Choroid plexus epithelial cell (primary cell): ENCODE measurements around the gene EMILIN2.

Source experiments
- DNase-seq: peaks from one replicate; pipeline ENCODE4 v3.0.0-alpha.2; 2010; ENCODE audit warnings: low read depth
- H3K4me3 ChIP-seq: 2 replicates; pipeline ENCODE4 v1.5.1; 2011; ENCODE audit warnings: low read depth, mild to moderate bottlenecking, control low read depth, low read length, moderate library complexity
- TF ChIP-seq, protein P1 (sequence below): conservative IDR thresholded peaks from 2 replicates; pipeline ENCODE4 v1.5.1; 2011; ENCODE audit warnings: low read depth, mild to moderate bottlenecking, control low read depth, inconsistent platforms, low read length, moderate library complexity

Gene EMILIN2

GRCh38 chr18:2890606-2891005 is 43.8 kb downstream of the EMILIN2 start:
- H3K4me3 ChIP-seq = no peak overlapping the region
- TF ChIP-seq, protein P1, sequence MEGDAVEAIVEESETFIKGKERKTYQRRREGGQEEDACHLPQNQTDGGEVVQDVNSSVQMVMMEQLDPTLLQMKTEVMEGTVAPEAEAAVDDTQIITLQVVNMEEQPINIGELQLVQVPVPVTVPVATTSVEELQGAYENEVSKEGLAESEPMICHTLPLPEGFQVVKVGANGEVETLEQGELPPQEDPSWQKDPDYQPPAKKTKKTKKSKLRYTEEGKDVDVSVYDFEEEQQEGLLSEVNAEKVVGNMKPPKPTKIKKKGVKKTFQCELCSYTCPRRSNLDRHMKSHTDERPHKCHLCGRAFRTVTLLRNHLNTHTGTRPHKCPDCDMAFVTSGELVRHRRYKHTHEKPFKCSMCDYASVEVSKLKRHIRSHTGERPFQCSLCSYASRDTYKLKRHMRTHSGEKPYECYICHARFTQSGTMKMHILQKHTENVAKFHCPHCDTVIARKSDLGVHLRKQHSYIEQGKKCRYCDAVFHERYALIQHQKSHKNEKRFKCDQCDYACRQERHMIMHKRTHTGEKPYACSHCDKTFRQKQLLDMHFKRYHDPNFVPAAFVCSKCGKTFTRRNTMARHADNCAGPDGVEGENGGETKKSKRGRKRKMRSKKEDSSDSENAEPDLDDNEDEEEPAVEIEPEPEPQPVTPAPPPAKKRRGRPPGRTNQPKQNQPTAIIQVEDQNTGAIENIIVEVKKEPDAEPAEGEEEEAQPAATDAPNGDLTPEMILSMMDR = no peak
- no peak for DNase-seq

DNA sequence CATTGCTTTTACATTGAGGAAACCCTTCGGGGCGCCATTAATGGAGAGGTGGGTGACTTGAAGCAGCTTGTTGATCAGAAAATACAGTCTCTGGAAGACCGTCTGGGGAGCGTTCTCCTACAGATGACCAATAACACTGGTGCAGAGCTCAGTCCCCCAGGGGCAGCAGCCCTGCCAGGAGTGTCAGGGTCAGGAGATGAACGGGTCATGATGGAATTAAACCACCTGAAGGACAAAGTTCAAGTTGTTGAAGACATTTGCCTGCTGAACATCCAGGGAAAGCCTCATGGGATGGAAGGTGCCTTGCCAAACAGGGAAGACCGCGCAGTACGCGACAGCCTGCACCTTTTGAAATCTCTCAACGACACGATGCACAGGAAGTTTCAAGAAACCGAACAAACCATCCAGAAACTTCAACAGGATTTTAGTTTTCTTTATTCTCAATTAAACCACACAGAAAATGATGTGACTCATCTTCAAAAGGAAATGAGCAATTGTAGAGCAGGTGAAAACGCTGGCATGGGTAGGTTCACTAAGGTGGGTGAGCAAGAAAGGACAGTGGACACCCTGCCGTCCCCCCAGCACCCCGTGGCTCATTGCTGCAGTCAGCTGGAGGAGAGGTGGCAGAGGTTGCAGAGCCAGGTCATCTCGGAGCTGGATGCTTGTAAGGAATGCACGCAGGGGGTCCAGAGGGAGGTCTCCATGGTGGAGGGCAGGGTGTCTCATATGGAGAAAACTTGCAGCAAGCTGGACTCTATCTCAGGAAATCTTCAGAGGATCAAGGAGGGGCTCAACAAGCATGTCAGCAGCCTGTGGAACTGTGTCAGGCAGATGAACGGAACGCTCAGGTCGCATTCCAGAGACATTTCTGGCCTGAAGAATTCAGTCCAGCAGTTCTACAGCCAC is 45.0 kb downstream of the EMILIN2 start:
- no peak overlapping the region for H3K4me3 ChIP-seq
- peak; percentile 87 for DNase-seq
- TF ChIP-seq, protein P1 = no peak

DNA sequence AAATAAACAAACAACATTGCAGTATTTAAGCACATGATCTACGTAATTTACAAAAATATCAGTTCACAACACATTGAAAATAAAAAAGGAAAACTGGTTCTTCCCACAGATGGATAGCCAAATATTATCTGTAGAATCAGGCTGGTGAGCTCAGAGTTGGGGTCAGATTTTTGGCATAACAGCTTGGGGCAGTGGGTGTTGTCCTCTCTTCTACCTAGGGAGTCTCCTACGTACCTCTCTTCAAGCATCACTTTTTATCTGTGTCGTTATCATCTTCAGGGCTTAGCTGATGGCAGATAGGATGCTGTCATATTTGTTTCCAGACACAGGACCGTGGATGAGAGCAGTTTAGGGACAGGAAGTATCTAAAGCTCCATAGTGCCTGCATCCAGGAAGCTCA is 46.2 kb downstream of the EMILIN2 start:
- TF ChIP-seq, protein P1 = no peak
- no peak for DNase-seq
- no peak overlapping the region for H3K4me3 ChIP-seq

GRCh38 chr18:2893676-2894075 is 46.9 kb downstream of the EMILIN2 start:
- TF ChIP-seq, protein P1 = no peak
- H3K4me3 ChIP-seq = no peak overlapping the region
- DNase-seq = no peak

DNA sequence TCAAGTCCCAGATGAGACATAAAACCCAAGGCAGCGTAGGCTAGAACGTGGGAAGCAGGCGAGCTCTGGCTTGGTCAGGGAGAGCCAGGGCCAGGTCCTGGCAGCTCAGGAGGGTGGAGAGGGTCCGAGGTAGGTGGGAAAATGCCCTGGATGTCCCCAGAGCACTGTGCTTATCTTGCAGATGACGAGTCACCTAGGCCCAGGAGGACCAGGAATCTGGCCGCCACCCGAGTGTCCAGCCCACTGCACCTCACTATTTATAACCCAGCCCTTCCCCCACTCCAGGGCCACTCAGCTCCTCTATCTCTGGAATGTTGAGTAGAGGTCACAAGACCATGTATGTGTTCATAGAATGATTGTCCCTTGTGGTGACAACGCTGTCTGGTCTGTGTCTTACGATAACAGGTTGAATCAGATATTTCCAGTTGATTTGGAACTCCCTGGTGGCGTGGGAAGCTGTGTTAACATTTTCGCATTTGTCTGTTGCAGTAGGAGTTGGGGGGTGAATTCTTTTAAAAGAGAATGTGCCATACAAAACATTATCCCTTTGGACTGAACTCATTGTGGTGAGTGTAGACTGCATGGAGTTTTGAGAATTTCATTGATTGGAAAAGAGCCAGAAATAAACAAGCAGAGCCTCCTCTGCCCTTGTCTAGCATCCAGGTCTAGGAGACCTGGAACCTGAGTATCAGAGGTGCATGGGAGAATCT is 47.5 kb downstream of the EMILIN2 start:
- H3K4me3 ChIP-seq = no peak overlapping the region
- TF ChIP-seq, protein P1 = no peak
- DNase-seq = no peak

GRCh38 chr18:2894841-2895370 is 48.1 kb downstream of the EMILIN2 start:
- H3K4me3 ChIP-seq = no peak overlapping the region
- TF ChIP-seq, protein P1 = no peak
- no peak for DNase-seq
